Neural progenitor cell (in vitro differentiated cells): Measurements from ENCODE around the gene POMT2.

Experiments
- EZH2 ChIP-seq: fragments of 200-600 bp; sonication (generic); IDR thresholded peaks from 2 replicates; pipeline ENCODE4 v1.6.1; 2017; ENCODE audit warnings: antibody characterized with exemption, mild to moderate bottlenecking, moderate library complexity
- EZH2phosphoT487 ChIP-seq: fragments of 200-600 bp; sonication (generic); IDR thresholded peaks from 2 replicates; pipeline ENCODE4 v1.6.1; 2017; ENCODE audit warnings: antibody characterized with exemption
- TF ChIP-seq, protein P1 (sequence below): fragments of 200-600 bp; sonication (generic); IDR thresholded peaks from 2 replicates; pipeline ENCODE4 v1.5.1; 2017; ENCODE audit warnings: antibody characterized with exemption, mild to moderate bottlenecking

DNA sequence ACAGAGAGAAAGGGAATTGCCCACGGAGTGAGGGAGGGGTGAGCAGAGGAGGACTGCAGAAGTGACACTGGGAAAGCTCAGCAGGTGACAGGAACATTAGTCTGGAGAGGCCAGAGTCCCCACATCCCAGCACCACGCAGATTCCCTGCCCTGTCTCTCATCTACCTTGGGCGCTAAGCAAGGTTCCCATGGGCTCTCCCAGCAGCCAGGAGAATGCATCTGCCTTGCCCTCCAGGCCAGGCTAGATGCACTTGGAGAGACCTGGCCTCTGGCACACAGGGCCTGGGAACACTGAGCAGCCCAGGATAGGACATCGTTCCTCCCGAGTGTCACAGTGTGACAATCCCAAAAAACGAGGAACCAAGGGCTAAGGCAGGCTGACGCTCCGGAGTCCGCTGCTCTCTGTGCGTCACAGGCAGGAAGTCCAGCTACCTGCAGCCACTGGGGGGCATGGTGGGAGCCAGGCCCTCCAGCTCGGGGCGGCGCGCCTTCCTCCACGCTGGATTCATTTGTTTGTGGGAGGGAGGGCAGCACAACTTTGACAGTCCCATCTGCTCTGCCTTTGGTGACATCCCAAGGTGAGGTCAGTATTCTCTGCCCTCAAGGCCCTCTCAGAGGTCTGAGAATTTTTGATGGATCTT, 44.3 kb downstream of the POMT2 start:
- TF ChIP-seq, protein P1, sequence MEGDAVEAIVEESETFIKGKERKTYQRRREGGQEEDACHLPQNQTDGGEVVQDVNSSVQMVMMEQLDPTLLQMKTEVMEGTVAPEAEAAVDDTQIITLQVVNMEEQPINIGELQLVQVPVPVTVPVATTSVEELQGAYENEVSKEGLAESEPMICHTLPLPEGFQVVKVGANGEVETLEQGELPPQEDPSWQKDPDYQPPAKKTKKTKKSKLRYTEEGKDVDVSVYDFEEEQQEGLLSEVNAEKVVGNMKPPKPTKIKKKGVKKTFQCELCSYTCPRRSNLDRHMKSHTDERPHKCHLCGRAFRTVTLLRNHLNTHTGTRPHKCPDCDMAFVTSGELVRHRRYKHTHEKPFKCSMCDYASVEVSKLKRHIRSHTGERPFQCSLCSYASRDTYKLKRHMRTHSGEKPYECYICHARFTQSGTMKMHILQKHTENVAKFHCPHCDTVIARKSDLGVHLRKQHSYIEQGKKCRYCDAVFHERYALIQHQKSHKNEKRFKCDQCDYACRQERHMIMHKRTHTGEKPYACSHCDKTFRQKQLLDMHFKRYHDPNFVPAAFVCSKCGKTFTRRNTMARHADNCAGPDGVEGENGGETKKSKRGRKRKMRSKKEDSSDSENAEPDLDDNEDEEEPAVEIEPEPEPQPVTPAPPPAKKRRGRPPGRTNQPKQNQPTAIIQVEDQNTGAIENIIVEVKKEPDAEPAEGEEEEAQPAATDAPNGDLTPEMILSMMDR, result no peak
- TF ChIP-seq EZH2 (no peak), EZH2phosphoT487 (no peak)
